Subcutaneous adipose tissue (tissue), 4 donors: ENCODE data around the gene RAB12. TPM values are rescaled to one million over a fixed set of nuclear protein-coding genes. Genes with fewer than 3 reads are reported as not detected.

ENCODE experiments used
- total RNA-seq, 4 donors: library from RNA; depleted of rRNA; stranded (reverse); fragments of >200 nt; gene quantifications; one replicate each; pipeline ENCODE4 v1.1.0, GENCODE V29; 2016
- TF ChIP-seq, protein P1 (sequence below): fragments of 450-650 bp; IDR thresholded peaks from one replicate; pipeline ENCODE4 v1.5.1; 2016; ENCODE audit warnings: low read depth, mild to moderate bottlenecking, control low read depth, antibody characterized with exemption, moderate library complexity

Gene RAB12, protein sequence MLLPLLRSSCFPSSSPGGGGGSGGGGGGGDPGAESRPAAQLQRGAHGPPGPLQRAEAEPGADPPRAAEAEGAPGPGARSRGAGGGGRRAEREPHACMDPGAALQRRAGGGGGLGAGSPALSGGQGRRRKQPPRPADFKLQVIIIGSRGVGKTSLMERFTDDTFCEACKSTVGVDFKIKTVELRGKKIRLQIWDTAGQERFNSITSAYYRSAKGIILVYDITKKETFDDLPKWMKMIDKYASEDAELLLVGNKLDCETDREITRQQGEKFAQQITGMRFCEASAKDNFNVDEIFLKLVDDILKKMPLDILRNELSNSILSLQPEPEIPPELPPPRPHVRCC
- total RNA-seq = 10 to 100 TPM; 46.7 to 81.0 (median 58.5) TPM

DNA sequence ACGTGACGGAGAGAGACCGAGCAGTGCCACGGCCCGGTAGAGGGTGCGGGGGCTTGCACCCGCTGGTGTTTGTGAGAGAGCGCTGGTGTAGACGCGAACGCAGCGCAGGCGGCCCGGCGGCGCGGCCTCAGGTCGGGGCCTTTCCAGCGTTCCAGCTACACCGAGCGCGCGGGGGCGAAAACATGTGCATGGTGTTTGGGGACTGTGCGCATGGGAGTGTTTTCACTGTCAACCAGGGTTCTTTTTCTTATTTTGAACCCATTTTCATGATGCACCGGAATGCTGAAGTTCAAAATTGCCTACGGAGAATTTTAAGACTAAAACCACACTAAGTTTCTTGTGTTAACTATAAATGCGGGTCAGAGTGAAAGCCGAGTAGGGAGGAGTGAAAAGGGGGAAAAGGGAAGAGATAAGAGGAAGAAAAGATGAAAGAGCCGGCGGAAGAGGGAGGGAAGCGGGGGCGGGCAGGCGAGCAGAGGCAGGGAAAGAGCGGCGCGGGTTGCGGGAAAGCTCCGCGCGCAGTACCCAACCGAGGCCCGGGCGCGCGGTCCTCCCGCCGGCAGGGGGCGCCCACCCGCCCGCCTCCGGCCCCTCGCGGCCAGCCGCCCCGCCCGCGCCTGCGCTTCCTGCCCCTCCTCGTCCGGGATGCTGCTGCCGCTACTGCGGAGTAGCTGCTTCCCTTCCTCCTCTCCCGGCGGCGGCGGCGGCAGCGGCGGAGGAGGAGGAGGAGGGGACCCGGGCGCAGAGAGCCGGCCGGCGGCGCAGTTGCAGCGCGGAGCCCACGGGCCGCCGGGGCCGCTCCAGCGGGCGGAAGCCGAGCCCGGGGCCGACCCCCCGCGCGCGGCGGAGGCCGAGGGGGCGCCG is at the start of gene RAB12:
Gene RAB12, plus strand, starts transcription at position 643 of the 864 bp plus-strand sequence. Its CDS starts 3 bp downstream, at position 646.
- TF ChIP-seq, protein P1, sequence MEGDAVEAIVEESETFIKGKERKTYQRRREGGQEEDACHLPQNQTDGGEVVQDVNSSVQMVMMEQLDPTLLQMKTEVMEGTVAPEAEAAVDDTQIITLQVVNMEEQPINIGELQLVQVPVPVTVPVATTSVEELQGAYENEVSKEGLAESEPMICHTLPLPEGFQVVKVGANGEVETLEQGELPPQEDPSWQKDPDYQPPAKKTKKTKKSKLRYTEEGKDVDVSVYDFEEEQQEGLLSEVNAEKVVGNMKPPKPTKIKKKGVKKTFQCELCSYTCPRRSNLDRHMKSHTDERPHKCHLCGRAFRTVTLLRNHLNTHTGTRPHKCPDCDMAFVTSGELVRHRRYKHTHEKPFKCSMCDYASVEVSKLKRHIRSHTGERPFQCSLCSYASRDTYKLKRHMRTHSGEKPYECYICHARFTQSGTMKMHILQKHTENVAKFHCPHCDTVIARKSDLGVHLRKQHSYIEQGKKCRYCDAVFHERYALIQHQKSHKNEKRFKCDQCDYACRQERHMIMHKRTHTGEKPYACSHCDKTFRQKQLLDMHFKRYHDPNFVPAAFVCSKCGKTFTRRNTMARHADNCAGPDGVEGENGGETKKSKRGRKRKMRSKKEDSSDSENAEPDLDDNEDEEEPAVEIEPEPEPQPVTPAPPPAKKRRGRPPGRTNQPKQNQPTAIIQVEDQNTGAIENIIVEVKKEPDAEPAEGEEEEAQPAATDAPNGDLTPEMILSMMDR = no peak

DNA sequence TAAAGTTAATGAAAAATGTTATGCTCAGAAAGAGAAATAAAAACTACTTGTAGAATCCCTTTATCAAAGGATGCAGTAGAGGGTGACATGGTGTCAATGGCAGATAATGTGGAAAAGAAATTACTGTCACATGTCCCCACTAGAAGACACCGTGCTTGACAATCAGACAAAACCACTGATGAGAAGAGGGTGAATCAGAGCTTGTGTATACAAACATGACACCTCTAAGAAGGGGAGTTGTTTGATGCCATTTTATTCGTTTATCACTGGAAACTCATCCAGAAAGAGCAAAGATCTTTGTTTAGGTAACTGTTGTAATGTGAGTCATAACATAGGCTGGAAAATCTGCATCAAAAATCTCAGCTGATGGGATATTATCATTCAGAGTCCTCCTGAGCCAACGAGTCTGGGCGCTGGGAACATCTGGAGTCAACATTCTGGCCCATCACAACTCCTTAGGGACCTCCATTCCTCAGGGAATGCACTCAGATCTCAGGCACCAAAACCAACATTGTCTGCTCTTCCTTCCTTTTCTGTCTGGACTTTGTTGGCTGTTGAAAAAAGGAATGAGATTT is 49.5 kb upstream of the RAB12 start:
- TF ChIP-seq, protein P1 = no peak

DNA sequence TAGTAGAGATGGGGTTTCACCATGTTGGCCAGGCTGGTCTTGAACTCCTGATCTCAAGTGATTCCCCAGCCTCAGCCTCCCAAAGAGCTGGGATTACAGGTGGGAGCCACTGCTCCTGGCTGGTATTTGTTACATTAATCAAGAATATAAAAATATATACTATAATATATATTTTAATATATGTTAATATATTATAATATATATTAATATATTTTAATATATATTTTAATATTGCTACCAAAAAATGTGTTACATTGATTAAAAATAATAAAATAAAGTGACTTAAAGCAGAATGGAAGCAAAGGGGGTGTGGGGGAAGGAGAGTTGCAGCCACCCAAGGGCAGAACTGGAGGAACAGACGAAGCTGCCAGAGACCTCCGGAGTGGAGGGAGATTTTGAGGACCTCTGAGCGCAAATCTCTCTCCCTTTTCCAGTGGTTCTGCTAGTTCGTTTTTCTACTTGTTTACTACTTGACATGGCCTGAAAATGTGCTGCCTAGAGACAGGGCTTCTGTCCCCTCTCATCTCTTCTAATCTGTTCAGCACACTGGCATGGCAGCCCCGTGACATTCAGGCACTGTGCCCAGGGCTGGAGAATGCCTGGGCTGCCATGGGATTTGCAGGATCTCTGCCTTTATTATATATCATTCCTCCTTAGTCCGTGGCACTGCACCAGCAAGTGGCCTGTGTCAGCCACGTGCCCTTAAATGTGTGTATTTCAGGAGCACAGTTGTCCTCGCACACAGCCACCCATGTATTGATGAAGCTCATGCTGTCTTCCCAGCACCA is 47.9 kb upstream of the RAB12 start:
- TF ChIP-seq, protein P1 = no peak

DNA sequence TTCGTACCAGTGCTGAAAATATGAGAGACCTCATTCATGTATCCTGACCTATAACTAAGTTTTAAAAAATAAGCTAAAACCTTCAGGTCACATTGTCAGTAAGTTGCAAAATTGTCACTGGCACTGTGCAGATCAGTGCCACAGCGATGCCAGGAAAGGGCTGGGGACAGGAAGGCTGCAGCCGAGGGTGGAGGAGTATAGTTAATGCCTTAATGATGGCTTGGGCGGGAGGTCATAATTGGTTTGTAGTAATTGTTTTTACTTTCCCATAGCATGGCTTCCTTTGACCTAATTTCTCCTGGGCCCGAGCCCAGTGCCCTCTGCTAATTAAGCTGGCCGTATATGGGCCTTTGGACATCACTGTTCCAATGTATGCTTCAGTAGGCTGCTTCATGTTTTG is 47.2 kb upstream of the RAB12 start:
- TF ChIP-seq, protein P1 = no peak

DNA sequence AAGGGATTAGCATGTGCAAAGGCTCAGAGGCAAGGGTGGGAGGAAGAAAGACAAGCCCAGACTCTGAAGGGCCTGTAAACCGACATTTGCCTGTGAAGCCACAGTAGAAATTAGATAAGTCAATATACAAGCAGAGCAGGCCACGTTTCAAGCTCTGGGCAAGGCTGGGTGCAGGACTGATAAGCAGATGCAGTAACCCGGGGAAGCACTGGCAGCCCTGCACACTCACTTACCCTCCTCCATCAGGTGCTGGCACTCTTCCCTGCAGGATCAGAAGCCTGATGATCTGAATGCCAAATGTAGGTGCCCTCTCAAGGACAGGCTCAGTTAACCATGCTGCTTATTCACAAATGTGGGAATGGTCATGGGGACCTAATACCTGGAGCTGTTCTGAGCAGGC is 46.3 kb upstream of the RAB12 start:
- TF ChIP-seq, protein P1 = no peak

DNA sequence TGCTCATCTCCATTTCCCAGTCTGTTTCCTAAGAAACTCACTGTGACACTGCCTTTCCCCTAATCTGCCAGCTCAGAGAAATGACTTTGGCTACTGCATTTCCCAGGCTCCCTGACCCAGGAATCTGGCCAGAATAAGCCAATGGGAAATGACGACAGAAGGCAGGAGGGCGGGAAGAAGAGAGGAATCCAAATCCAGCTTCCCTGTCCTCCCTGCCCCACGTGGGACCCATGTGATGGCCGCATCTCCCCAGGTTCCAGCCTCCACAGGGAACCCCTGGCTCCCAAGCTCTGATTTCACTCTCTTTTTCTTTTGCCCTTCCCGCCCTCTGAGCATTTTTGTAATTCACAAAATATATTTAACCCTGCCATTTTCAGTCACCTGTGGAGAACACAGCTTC is 37.8 kb upstream of the RAB12 start:
- TF ChIP-seq, protein P1 = no peak
